NCI-H146 (cell line): Measurements from ENCODE around the gene ZNF107.
"Not testable (repeated sequence)": the region's sequence is repeated elsewhere in the genome, so short reads cannot be mapped to it uniquely, and the experiment has no call there.

Source experiments
- DNase-seq: peaks from one replicate; lab custom pipeline; 2025; lab: John Stamatoyannopoulos, UW

ZNF107 gene

DNA sequence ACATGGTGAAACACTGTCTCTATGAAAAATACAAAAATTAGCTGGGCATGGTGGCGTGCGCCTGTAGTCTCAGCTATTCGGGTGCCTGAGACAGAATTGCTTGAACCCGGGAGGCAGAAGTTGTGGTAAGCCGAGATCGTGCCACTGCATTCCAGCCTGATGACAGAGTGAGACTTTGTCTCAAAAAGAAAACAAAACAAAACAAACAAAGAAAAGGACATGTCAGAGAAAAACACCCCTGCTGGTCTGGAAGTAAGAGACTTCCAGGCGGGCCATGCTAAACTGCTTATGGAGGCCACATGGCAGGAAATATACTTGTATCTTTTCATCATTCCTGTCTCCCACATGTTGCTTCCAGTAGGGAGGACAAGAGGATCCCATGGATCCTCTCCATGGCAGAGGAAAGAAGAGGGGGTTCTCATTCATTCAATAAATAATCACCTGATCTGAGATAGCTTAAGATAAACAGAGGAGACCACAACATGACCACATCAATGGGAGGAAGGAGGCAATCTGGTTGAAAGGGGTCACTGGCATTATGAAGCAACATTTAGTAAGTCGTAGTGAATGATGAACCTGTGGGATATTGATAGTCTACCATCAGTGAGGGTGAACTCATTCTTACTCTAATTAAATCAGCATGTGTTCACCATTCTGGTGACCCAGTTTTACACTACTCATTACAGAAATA, 67.8 kb downstream of the ZNF107 start:
- DNase-seq, result no peak

DNA sequence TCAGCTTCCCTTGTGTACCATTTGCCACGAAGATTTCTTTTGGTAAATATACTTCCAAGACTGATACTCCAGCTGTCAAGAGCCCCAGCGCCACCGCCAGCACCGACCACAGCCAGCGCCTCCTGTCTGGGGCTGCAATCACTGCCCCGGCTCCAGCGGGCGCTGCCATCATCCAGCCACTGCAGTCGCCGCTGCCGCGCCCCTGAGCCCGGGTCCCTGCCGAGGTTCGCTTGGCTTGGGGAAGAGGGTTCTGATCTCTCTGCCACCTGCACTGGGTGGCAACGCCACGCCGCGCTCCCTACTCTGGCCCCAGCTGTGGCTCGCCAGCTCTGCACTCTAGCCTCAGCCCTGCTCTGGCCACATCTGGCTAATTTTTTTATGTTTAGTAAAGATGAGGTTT, 70.6 kb downstream of the ZNF107 start:
- DNase-seq, result no peak

DNA sequence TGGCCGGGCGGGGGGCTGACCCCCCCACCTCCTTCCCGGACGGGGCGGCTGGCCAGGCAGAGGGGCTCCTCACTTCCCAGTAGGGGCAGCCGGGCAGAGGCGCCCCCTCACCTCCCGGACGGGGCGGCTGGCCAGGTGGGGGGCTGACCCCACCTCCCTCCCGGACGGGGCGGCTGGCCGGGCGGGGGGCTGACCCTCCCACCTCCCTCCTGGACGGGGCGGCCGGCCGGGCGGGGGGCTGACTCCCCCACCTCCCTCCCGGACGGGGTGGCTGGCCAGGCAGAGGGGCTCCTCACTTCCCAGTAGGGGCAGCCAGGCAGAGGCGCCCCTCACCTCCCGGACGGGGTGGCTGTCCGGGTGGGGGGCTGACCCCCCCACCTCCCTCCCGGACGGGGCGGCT, 72.5 kb downstream of the ZNF107 start:
- not testable (repeated sequence) for DNase-seq

DNA sequence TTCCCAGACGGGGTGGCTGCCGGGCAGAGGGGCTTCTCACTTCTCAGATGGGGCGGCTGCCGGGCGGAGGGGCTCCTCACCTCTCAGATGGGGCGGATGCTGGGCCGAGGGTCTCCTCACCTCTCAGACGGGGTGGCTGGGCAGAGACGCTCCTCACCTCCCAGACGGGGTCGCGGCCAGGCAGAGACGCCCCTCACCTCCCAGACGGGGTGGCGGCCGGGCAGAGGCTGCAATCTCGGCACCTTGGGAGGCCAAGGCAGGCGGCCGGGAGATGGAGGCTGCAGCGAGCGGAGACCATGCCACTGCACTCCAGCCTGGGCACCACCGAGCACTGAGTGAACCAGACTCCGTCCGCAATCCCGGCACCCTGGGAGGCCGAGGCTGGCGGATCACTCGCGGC, 73.0 kb downstream of the ZNF107 start:
- not testable (repeated sequence) for DNase-seq

DNA sequence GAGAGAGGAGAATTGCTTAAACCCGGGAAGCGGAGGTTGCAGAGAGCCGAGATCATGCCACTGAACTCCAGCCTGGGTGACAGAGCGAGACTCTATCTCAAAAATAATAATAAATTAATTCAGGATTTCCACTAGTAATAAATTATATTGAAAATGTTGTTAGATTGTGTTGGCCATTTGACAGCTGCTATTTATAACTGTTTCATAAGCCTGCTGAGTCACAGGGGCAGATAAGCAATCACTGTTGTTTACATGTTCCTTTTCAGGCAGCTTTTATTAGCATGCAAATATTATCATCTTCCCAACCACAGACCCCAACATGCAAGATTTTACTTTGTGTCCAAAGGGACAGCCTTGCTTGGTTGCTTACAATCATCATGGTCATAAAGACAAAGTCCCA, 78.7 kb downstream of the ZNF107 start:
- no peak for DNase-seq

DNA sequence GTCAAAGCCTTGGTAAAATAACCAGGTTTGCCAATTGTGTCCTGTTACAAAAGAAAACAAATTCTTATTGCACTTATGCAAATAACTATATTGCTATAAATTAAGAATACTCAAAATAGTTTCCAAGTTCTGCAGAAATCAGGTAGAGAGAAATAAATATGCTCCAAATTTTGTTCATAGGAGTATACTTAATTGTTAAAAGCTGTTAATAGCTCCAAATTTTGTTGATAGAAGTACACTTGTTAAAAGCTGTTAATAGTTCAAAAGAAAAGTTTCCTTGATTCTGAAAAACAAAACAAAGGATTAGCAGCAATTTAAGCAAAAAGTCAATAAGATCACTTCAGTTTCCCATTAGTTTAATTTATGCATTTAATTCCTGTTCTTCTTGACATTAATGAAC, 81.9 kb downstream of the ZNF107 start:
- DNase-seq, result no peak

DNA sequence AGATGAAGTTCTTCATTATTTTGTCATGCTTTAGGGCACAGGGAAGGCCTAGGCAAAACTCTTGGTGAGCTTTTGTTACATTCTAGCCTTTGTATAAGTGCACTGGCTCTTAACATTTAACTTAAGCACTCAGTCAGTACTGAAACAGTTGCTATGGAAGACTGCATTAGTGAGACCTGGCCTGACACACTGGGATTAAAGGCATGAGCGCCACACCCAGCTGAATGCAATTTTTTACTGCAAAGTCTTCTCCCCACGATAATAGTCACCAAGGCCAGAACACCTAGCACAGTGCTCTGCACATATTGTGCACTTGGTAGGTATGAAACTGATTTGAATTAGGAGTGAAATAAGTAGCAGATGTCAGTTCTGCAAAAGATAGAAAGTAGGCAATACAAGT, 87.1 kb downstream of the ZNF107 start:
- DNase-seq, result no peak

DNA sequence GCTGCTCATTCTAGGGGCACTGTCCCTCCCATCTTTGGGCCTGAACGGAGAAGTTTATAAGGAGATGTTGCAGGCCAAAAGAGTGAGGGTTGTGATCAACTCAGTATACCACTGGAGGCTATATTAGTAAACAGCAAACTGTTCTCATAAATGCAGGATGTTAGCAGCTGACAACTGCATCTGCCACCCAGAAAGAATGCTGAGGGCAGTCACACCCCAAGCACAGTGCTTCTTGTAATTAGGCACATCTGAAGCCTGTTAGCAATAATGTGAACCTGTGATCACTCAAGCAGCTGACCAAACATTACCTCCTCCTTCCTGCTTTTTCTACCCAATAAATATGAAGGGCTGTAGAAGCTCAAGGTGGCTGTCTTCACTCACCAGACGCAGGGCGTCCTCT, 89.9 kb downstream of the ZNF107 start:
- no peak for DNase-seq

DNA sequence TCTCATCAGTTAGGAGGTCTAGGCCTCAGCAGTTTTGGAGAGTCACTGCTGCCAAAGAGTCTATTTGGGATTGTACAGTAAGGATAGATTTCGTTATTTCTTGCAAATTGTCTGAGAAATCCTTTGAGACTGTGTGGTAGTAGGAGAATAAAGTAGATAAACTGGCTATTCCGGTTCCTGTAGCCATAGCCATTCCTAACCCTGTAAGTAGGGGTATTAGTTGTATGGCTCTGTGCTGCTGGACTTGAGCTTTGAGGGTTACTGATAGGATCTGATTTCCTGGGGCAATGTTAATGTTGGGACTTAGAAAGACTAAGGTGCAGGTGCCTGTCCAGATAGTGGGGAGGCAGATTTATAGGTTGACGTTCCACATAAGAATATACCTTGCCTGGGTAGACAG, 92.2 kb downstream of the ZNF107 start:
- no peak for DNase-seq
